HepG2 (cell line): Measurements from ENCODE around the gene SMCO1. TPM values are rescaled to one million over a fixed set of nuclear protein-coding genes. Genes with fewer than 3 reads are reported as not detected.
A peak's percentile ranks its signal among the peaks of the same experiment; 100 is the strongest.

Source experiments
- AGO1 ChIP-seq: fragments of 200-400 bp; formaldehyde crosslinking; IDR thresholded peaks from 2 replicates; pipeline ENCODE4 v1.6.1; 2017; ENCODE audit warnings: mild to moderate bottlenecking, low read depth, low read length, moderate library complexity; ENCODE audit not compliant: poor library complexity, severe bottlenecking
- CCDC6 ChIP-seq: sonication (generic); formaldehyde crosslinking; IDR thresholded peaks from 2 replicates; pipeline ENCODE4 v1.8.1; 2022; ENCODE audit warnings: mild to moderate bottlenecking, missing genetic modification reagents, moderate library complexity
- CREM ChIP-seq, 2 experiments: sonication (generic) in 1 of 2; formaldehyde crosslinking in 1 of 2; IDR thresholded peaks; 2 replicates each; pipeline versions ENCODE4 v1.4.0 to v1.6.1; 2016 to 2020; ENCODE audit warnings: antibody characterized with exemption in 1 of 2, mild to moderate bottlenecking in 1 of 2, missing genetic modification reagents in 1 of 2
- DR1 ChIP-seq: sonication (generic); formaldehyde crosslinking; IDR thresholded peaks from 2 replicates; pipeline ENCODE4 v1.8.0; 2021; ENCODE audit warnings: mild to moderate bottlenecking, missing genetic modification reagents, inconsistent platforms
- GATAD2A ChIP-seq: IDR thresholded peaks from 2 replicates; pipeline ENCODE4 v1.6.1; 2016
- MAFF ChIP-seq: IDR thresholded peaks from 2 replicates; pipeline ENCODE4 v1.6.1; 2011; ENCODE audit warnings: low read depth, low read length, improper control_type of control experiment
- MEIS1 ChIP-seq: sonication (generic); formaldehyde crosslinking; IDR thresholded peaks from 2 replicates; pipeline ENCODE4 v1.9.0; 2021; ENCODE audit warnings: mild to moderate bottlenecking, missing genetic modification reagents, moderate library complexity, borderline replicate concordance
- MTA1 ChIP-seq: sonication (generic); formaldehyde crosslinking; IDR thresholded peaks from 2 replicates; pipeline ENCODE4 v1.4.0; 2020; ENCODE audit warnings: missing genetic modification reagents, mild to moderate bottlenecking, borderline replicate concordance
- NCOA5 ChIP-seq: sonication (generic); formaldehyde crosslinking; IDR thresholded peaks from 2 replicates; pipeline ENCODE4 v1.4.0; 2020; ENCODE audit warnings: missing genetic modification reagents
- RBM22 ChIP-seq: fragments of 200-400 bp; formaldehyde crosslinking; optimal IDR thresholded peaks from 2 replicates; pipeline ENCODE3; 2017; ENCODE audit warnings: mild to moderate bottlenecking, low read length, moderate library complexity
- RXRB ChIP-seq: IDR thresholded peaks from 2 replicates; pipeline ENCODE4 v1.6.1; 2016; ENCODE audit warnings: borderline replicate concordance, missing genetic modification reagents, missing compliant biosample characterization
- TCF7L2 ChIP-seq: IDR thresholded peaks from 2 replicates; pipeline ENCODE4 v1.6.1; 2011; ENCODE audit warnings: mild to moderate bottlenecking, low read depth, low read length, moderate library complexity
- YEATS4 ChIP-seq: sonication (generic); formaldehyde crosslinking; IDR thresholded peaks from 2 replicates; pipeline ENCODE4 v1.4.0; 2020; ENCODE audit warnings: missing genetic modification reagents, borderline replicate concordance
- ZFP36 ChIP-seq: fragments of 150-350 bp; IDR thresholded peaks from 2 replicates; pipeline ENCODE4 v1.6.1; 2018; ENCODE audit warnings: borderline replicate concordance, low read length, low read depth; ENCODE audit not compliant: partially characterized antibody
- ZFP82 ChIP-seq: sonication (generic); formaldehyde crosslinking; IDR thresholded peaks from 2 replicates; pipeline ENCODE4 v1.5.1; 2020; ENCODE audit warnings: mild to moderate bottlenecking, missing genetic modification reagents, borderline replicate concordance
- ZKSCAN8 ChIP-seq: IDR thresholded peaks from 2 replicates; pipeline ENCODE4 v1.6.1; 2016; ENCODE audit warnings: borderline replicate concordance, missing genetic modification reagents, missing compliant biosample characterization
- ZNF264 ChIP-seq: sonication (generic); formaldehyde crosslinking; IDR thresholded peaks from 2 replicates; pipeline ENCODE4 v1.4.0; 2020; ENCODE audit warnings: missing genetic modification reagents
- ZNF549 ChIP-seq: sonication (generic); formaldehyde crosslinking; IDR thresholded peaks from 2 replicates; pipeline ENCODE4 v1.5.0; 2020; ENCODE audit warnings: missing genetic modification reagents
- ZNF672 ChIP-seq: sonication (generic); formaldehyde crosslinking; IDR thresholded peaks from 2 replicates; pipeline ENCODE4 v1.8.1; 2022; ENCODE audit warnings: missing genetic modification reagents
- ZNF761 ChIP-seq: sonication (generic); formaldehyde crosslinking; conservative IDR thresholded peaks from 2 replicates; pipeline ENCODE4 v1.4.0; 2020; ENCODE audit warnings: mild to moderate bottlenecking, missing genetic modification reagents
- polyA plus RNA-seq, 8 experiments: library from polyadenylated mRNA; depleted of rRNA in 3 of 8; stranded (reverse) in 7 of 8; unstranded in 1 of 8; fragments of >200 nt; fragmentation: Illumina TruSeq in 4 of 8; extraction: Trizol in 4 of 8; gene quantifications; 2 replicates each; pipeline versions ENCODE4 v1.2.1 to v1.2.3, GENCODE V29; 2011 to 2016; ENCODE audit warnings: low read depth in 4 of 8, missing spikeins in 1 of 8, mixed read lengths in 1 of 8; ENCODE audit not compliant: insufficient read depth in 1 of 8
- total RNA-seq, 5 experiments: library from RNA; depleted of rRNA; stranded (reverse); fragments of >200 nt; fragmentation: Illumina TruSeq; extraction: Trizol; gene quantifications; 2 replicates each; pipeline ENCODE4 v1.2.3, GENCODE V29; 2016; ENCODE audit warnings: low read depth in 1 of 5
- TF ChIP-seq, protein P1 (sequence below): sonication (generic); formaldehyde crosslinking; IDR thresholded peaks from 2 replicates; pipeline ENCODE4 v1.5.0; 2020; ENCODE audit warnings: mild to moderate bottlenecking, missing genetic modification reagents, borderline replicate concordance
- TF ChIP-seq, protein P2 (sequence below): sonication (generic); formaldehyde crosslinking; IDR thresholded peaks from 2 replicates; pipeline ENCODE4 v1.5.1; 2020; ENCODE audit warnings: missing genetic modification reagents, mild to moderate bottlenecking, borderline replicate concordance
- TF ChIP-seq, protein P3 (sequence below): sonication (generic); formaldehyde crosslinking; IDR thresholded peaks from 2 replicates; pipeline ENCODE4 v1.4.0; 2020; ENCODE audit warnings: mild to moderate bottlenecking, missing genetic modification reagents
- TF ChIP-seq, protein P4 (sequence below): sonication (generic); formaldehyde crosslinking; IDR thresholded peaks from 2 replicates; pipeline ENCODE4 v1.4.0; 2020; ENCODE audit warnings: mild to moderate bottlenecking, missing genetic modification reagents

The SMCO1 gene
- total and polyA plus RNA-seq, 2 of the 13 experiments (the other 11 are each of a cell fraction or from before 2014, with no cell fraction given) = not detected

DNA sequence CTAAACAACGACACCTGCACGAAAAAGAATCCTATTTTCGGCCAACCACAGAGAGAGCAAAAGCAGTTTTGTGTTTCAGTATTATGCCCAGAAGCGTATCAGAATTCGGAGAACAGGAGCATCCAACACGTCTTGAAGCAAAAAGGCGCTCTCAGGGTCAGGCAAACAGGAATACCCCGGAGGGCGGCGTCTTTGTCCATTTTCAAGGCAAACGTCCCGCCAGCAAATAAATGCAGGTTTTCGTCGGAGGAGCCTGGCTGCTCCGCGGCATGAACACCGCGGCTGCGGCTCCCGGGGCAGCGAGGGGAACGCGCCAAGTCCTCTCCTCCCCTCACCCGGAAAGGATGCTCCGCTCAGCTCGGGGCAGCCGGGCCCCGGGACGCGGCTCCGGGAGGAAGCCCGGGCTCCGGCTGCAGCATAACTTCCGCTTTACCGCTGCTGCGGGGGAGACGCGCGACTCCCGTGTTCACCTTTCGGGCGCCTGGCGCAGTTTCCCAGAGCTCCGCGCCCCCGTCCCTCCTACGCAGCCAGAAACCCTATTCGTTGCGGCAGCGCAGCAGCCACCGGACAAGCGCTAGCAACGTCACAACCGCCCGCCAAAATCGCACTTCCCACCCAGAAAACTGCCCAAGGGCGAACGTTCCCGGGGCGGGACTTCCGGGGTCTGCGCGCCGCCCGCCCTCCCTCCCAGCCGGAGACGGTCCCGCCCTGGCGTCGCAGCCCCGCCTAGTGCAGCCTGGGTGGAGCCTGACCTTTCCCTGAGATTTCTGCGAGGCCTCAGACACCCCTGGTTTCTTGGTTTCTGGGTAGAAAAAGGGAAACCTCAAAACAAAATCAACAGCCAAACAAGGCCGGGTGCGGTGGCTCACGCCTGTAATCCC lies 11.7 kb downstream of the SMCO1 start, which contains the start of gene RNF168 (continued):
- TF ChIP-seq, protein P1, sequence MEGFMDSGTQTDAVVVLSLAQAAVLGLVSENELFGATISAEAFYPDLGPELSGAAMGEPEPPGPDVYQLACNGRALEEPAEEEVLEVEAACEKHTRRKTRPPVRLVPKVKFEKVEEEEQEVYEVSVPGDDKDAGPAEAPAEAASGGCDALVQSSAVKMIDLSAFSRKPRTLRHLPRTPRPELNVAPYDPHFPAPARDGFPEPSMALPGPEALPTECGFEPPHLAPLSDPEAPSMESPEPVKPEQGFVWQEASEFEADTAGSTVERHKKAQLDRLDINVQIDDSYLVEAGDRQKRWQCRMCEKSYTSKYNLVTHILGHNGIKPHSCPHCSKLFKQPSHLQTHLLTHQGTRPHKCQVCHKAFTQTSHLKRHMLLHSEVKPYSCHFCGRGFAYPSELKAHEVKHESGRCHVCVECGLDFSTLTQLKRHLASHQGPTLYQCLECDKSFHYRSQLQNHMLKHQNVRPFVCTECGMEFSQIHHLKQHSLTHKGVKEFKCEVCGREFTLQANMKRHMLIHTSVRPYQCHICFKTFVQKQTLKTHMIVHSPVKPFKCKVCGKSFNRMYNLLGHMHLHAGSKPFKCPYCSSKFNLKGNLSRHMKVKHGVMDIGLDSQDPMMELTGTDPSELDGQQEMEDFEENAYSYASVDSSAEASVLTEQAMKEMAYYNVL (CRISPR knock-in tag) = no peak
- TF ChIP-seq MEIS1 (CRISPR knock-in tag) (no peak; the same call in 1 of the 2 replicates), GATAD2A (CRISPR knock-in tag) (peak; percentile 39; the same call in 1 of the 2 replicates), TCF7L2 (no peak), ZNF264 (CRISPR knock-in tag) (no peak), MAFF (no peak), CREM (IDR thresholded peaks at IDR 0.05) (peak; percentile 90), CREM (CRISPR knock-in tag; IDR thresholded peaks at IDR 0.05) (peak; percentile 21; the same call in 1 of the 2 replicates), ZNF672 (CRISPR knock-in tag) (no peak), RXRB (CRISPR knock-in tag) (peak; percentile 71), ZNF549 (CRISPR knock-in tag) (no peak), NCOA5 (no peak), AGO1 (peak; percentile 71), ZNF761 (peak; percentile 57; the same call in 1 of the 2 replicates), DR1 (CRISPR knock-in tag) (peak; percentile 75), CCDC6 (peak; percentile 83), ZFP82 (0 out of 2 replicates have a peak, but pooled peaks have one; percentile 58), RBM22 (no peak), ZFP36 (no peak), YEATS4 (CRISPR knock-in tag) (peak; percentile 84; the same call in 1 of the 2 replicates), ZKSCAN8 (CRISPR knock-in tag) (no peak), MTA1 (CRISPR knock-in tag) (peak; percentile 27)
- TF ChIP-seq, protein P2, sequence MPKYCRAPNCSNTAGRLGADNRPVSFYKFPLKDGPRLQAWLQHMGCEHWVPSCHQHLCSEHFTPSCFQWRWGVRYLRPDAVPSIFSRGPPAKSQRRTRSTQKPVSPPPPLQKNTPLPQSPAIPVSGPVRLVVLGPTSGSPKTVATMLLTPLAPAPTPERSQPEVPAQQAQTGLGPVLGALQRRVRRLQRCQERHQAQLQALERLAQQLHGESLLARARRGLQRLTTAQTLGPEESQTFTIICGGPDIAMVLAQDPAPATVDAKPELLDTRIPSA (CRISPR knock-in tag) = no peak
- TF ChIP-seq, protein P3, sequence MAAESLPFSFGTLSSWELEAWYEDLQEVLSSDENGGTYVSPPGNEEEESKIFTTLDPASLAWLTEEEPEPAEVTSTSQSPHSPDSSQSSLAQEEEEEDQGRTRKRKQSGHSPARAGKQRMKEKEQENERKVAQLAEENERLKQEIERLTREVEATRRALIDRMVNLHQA = no peak
- TF ChIP-seq, protein P4, sequence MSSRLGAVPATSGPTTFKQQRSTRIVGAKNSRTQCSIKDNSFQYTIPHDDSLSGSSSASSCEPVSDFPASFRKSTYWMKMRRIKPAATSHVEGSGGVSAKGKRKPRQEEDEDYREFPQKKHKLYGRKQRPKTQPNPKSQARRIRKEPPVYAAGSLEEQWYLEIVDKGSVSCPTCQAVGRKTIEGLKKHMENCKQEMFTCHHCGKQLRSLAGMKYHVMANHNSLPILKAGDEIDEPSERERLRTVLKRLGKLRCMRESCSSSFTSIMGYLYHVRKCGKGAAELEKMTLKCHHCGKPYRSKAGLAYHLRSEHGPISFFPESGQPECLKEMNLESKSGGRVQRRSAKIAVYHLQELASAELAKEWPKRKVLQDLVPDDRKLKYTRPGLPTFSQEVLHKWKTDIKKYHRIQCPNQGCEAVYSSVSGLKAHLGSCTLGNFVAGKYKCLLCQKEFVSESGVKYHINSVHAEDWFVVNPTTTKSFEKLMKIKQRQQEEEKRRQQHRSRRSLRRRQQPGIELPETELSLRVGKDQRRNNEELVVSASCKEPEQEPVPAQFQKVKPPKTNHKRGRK (CRISPR knock-in tag) = no peak
